Erythroblast (primary cell): ENCODE results near the gene KRTAP1-1.

Experiments
- GATA1 ChIP-seq: IDR thresholded peaks from 2 replicates; pipeline ENCODE4 v1.6.1; 2011; ENCODE audit warnings: low read depth, mild to moderate bottlenecking, control low read depth, low read length, moderate library complexity
- POLR2A ChIP-seq: IDR thresholded peaks from 2 replicates; pipeline ENCODE4 v1.6.1; 2011; ENCODE audit warnings: mild to moderate bottlenecking, low read length

GRCh38 chr17:41019415-41019814, 21.8 kb downstream of the KRTAP1-1 start:
- TF ChIP-seq POLR2A (no peak), GATA1 (no peak)
